GM12878 (cell line): ENCODE results near the gene MTFMT. TPM values are rescaled to one million over a fixed set of nuclear protein-coding genes. Genes with fewer than 3 reads are reported as not detected.

Experiments
- ATAC-seq: fragments of 200-7000 bp; cut with Tn5 transposase; 3 replicates; pipeline ENCODE4 v1.9.1; 2020; ENCODE audit warnings: mild to moderate bottlenecking, moderate library complexity
- BruUV-seq: library from RNA; stranded (reverse); fragments of 400-500 nt; replicated peaks from 2 replicates; lab custom pipeline; 2021; lab: Mats Ljungman, UMichigan
- CTCF ChIA-PET: fragments of 300-600 bp; sonication (Branson Sonifier 250); formaldehyde crosslinking; extraction: SDS; loops from one replicate; lab custom pipeline; 2021; ENCODE audit warnings: inconsistent platforms; lab: Yijun Ruan, JAX
- POLR2A ChIA-PET: fragments of 350-600 bp; formaldehyde crosslinking; extraction: SDS; loops from one replicate; lab custom pipeline; 2021; ENCODE audit warnings: inconsistent platforms; lab: Charles Lee
- RAD21 ChIA-PET: fragments of 300-600 bp; sonication (Branson Sonifier 250); formaldehyde crosslinking; loops from one replicate; lab custom pipeline; 2023; ENCODE audit warnings: antibody characterized with exemption; ENCODE audit not compliant: unreplicated experiment; lab: Charles Lee
- SMC1A ChIA-PET: fragments of 300-600 bp; sonication (Branson Sonifier 250); formaldehyde crosslinking; loops from one replicate; lab custom pipeline; 2023; ENCODE audit not compliant: unreplicated experiment, uncharacterized antibody; lab: Charles Lee
- DNase-seq: peaks from one replicate; pipeline ENCODE4 v3.0.0-alpha.2; 2011; ENCODE audit warnings: low read depth, low spot score
- FAIRE-seq: peaks from 3 replicates; lab custom pipeline; 2011; peaks lifted over from hg19 to GRCh38; lab: Jason Lieb, UNC
- H2AFZ ChIP-seq: 2 replicates; pipeline ENCODE4 v1.6.0; 2011; ENCODE audit warnings: low read depth, low read length, control low read depth; ENCODE audit not compliant: control insufficient read depth
- H3K27ac ChIP-seq: 2 replicates; pipeline ENCODE4 v1.5.1; 2011; ENCODE audit warnings: control low read depth; ENCODE audit not compliant: control insufficient read depth, insufficient read depth
- H3K27me3 ChIP-seq, 2 experiments: replicated peaks in 1 of 2; 2 replicates each; pipeline versions ENCODE4 v1.6.0 to v1.6.1; 2011; ENCODE audit warnings: low read length in 1 of 2; ENCODE audit not compliant: control insufficient read depth in 2 of 2, insufficient read depth in 2 of 2
- H3K36me3 ChIP-seq, 2 experiments: 2 replicates each; pipeline ENCODE4 v1.5.1; 2011; ENCODE audit warnings: low read length in 1 of 2; ENCODE audit not compliant: control insufficient read depth in 2 of 2, insufficient read depth in 2 of 2
- H3K4me1 ChIP-seq: 2 replicates; pipeline ENCODE4 v1.6.1; 2011; ENCODE audit warnings: mild to moderate bottlenecking, low read length, moderate library complexity, mixed read lengths; ENCODE audit not compliant: control insufficient read depth, insufficient read depth
- H3K4me2 ChIP-seq: 2 replicates; pipeline ENCODE4 v1.6.0; 2011; ENCODE audit warnings: control low read depth; ENCODE audit not compliant: control insufficient read depth, insufficient read depth
- H3K4me3 ChIP-seq: fragments of 200-600 bp; sonication (generic); 2 replicates; pipeline ENCODE4 v1.5.1; 2016
- H3K79me2 ChIP-seq: 2 replicates; pipeline ENCODE4 v1.6.0; 2011; ENCODE audit warnings: low read length; ENCODE audit not compliant: control insufficient read depth, insufficient read depth
- H3K9ac ChIP-seq: 2 replicates; pipeline ENCODE4 v1.8.0; 2011; ENCODE audit warnings: low read length, control low read depth, mixed read lengths; ENCODE audit not compliant: control insufficient read depth, insufficient read depth
- H3K9me3 ChIP-seq: replicated peaks from 3 replicates; pipeline ENCODE4 v1.5.1; 2011; ENCODE audit warnings: mild to moderate bottlenecking, low read length; ENCODE audit not compliant: control insufficient read depth, insufficient read depth
- H4K20me1 ChIP-seq: 2 replicates; pipeline ENCODE4 v1.6.0; 2011; ENCODE audit not compliant: control insufficient read depth, insufficient read depth
- ATF2 ChIP-seq: IDR thresholded peaks from 2 replicates; pipeline ENCODE4 v1.6.1; 2012; ENCODE audit warnings: low read length, inconsistent platforms
- CBX3 ChIP-seq: fragments of 200-600 bp; sonication (generic); IDR thresholded peaks from 2 replicates; pipeline ENCODE4 v1.6.1; 2016; ENCODE audit warnings: low read depth, borderline replicate concordance
- CREM ChIP-seq: IDR thresholded peaks from 2 replicates; pipeline ENCODE4 v1.6.1; 2014; ENCODE audit warnings: antibody characterized with exemption, low read depth
- ESRRA ChIP-seq: IDR thresholded peaks from 2 replicates; pipeline ENCODE4 v1.6.1; 2012; ENCODE audit warnings: mild to moderate bottlenecking, low read length, improper control_type of control experiment
- MXI1 ChIP-seq: fragments of 150-350 bp; IDR thresholded peaks from 2 replicates; pipeline ENCODE4 v1.6.1; 2011; ENCODE audit warnings: low read depth, mild to moderate bottlenecking, inconsistent platforms, low read length, improper control_type of control experiment
- NKRF ChIP-seq: fragments of 450-650 bp; conservative IDR thresholded peaks from 2 replicates; pipeline ENCODE4 v1.6.1; 2017; ENCODE audit warnings: mild to moderate bottlenecking, moderate library complexity
- RBBP5 ChIP-seq: fragments of 200-600 bp; sonication (generic); conservative IDR thresholded peaks from 2 replicates; pipeline ENCODE4 v1.6.1; 2016
- RFX5 ChIP-seq: IDR thresholded peaks from 2 replicates; pipeline ENCODE4 v1.6.1; 2011; ENCODE audit warnings: low read depth, low read length, improper control_type of control experiment
- SMAD1 ChIP-seq: fragments of 450-650 bp; IDR thresholded peaks from 2 replicates; pipeline ENCODE4 v1.6.1; 2018; ENCODE audit warnings: mild to moderate bottlenecking, low read depth; ENCODE audit not compliant: partially characterized antibody
- TCF7 ChIP-seq: IDR thresholded peaks from 2 replicates; pipeline ENCODE4 v1.6.1; 2014; ENCODE audit warnings: antibody characterized with exemption, borderline replicate concordance
- ZBED1 ChIP-seq: IDR thresholded peaks from 2 replicates; pipeline ENCODE4 v1.6.1; 2016; ENCODE audit warnings: borderline replicate concordance
- WGBS: methylation state at CpG from one replicate; pipeline ENCODE4 v1.1.6; 2016; ENCODE audit warnings: low lambda C conversion rate; ENCODE audit not compliant: insufficient replicate concordance, insufficient coverage; ENCODE audit errors: missing lambda C conversion rate; 5-methylcytosine and 5-hydroxymethylcytosine counted together
- in situ Hi-C: fragments of 300-500 bp; cut with MboI; formaldehyde crosslinking; loops from 9 replicates; pipeline ENCODE4 v1.14.3; 2018; ENCODE audit warnings: mixed read lengths
- intact Hi-C: fragments of 100-400 bp; cut with micrococcal nuclease; formaldehyde crosslinking; loops from one replicate; pipeline ENCODE4 v1.14.2; 2022; ENCODE audit not compliant: unreplicated experiment
- polyA plus RNA-seq, 11 experiments: library from polyadenylated mRNA; depleted of rRNA in 4 of 11; unstranded in 6 of 11; stranded (reverse) in 5 of 11; fragments of >200 nt; fragmentation: Nextera tagmentation in 4 of 11; fragmentation: Illumina TruSeq in 1 of 11; extraction: Ambion mirVana in 4 of 11; extraction: Trizol in 1 of 11; gene quantifications; 1 replicate in 1 of 11; 2 replicates in 10 of 11; pipeline versions ENCODE4 v1.2.1 to v1.2.3, GENCODE V29; 2011 to 2016; ENCODE audit warnings: inconsistent platforms in 2 of 11, missing spikeins in 2 of 11, low read depth in 1 of 11
- total RNA-seq, 4 experiments: library from RNA; depleted of rRNA in 3 of 4; stranded (reverse); fragments of >200 nt in 3 of 4; fragmentation: Illumina TruSeq in 1 of 4; extraction: Trizol in 1 of 4; gene quantifications; 2 replicates each; pipeline versions ENCODE4 v1.2.1 to v1.2.3, GENCODE V29; 2013 to 2021
- TF ChIP-seq, protein P1 (sequence below): IDR thresholded peaks from 2 replicates; pipeline ENCODE4 v1.6.1; 2012; ENCODE audit warnings: low read depth, low read length, improper control_type of control experiment

Gene MTFMT
- total and polyA plus RNA-seq, 10 of the 15 experiments (the other 5 are each of a cell fraction or from before 2014, with no cell fraction given) = 1.7 to 29.8 (median 17.4) TPM

GRCh38 chr15:65068403-65068788 is 39.0 kb upstream of the MTFMT start:
- Histone ChIP-seq H3K4me1 (no peaks in the 10 kb centered on the region), H3K9me3 (no peaks in the 10 kb centered on the region), H2AFZ (no peak overlapping the region), H3K36me3 (no peaks in the 10 kb centered on the region), H3K9ac (no peak overlapping the region), H3K79me2 (no peaks in the 10 kb centered on the region), H3K27me3 (peaks cover 0 to 2% of the 10 kb centered on the region in 2 experiments), H4K20me1 (no peaks in the 10 kb centered on the region), H3K4me2 (no peak overlapping the region), H3K27ac (no peak overlapping the region), H3K4me3 (no peak overlapping the region)
- ATAC-seq = no peak
- in situ Hi-C loops = no loop called here
- 69% methylated on average over 3 of the region's 3 CpGs for WGBS
- TF ChIP-seq RBBP5 (no peak), MXI1 (no peak), CBX3 (no peak), SMAD1 (no peak), ZBED1 (no peak), TCF7 (no peak), CREM (no peak), NKRF (no peak), ESRRA (no peak), ATF2 (no peak), RFX5 (no peak)
- TF ChIP-seq, protein P1, sequence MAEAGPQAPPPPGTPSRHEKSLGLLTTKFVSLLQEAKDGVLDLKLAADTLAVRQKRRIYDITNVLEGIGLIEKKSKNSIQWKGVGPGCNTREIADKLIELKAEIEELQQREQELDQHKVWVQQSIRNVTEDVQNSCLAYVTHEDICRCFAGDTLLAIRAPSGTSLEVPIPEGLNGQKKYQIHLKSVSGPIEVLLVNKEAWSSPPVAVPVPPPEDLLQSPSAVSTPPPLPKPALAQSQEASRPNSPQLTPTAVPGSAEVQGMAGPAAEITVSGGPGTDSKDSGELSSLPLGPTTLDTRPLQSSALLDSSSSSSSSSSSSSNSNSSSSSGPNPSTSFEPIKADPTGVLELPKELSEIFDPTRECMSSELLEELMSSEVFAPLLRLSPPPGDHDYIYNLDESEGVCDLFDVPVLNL = no peak
- no peak for DNase-seq
- CTCF ChIA-PET = interaction anchor here (1.2 to 1.4 kb wide), 2 partner anchors 14 to 33 kb away, joined by 3 to 5 read pairs; no protein-coding TSS in a partner anchor
- RAD21 ChIA-PET = no interaction called here
- SMC1A ChIA-PET = no interaction called here
- intact Hi-C loops = no loop called here
- POLR2A ChIA-PET = no interaction called here
- no TSS peak for BruUV-seq
- no peak for FAIRE-seq
